ENCODE data around the gene MTHFSD.

Gene MTHFSD

GRCh38 chr16:86500708-86501510 lies 54.1 kb downstream of the MTHFSD start:
- Histone ChIP-seq H3K27me3 (peaks cover 100% of the 10 kb centered on the region), H3K4me3 (ENCODE audit: low read depth in 1 of 2, low read length in 1 of 2) (no peak overlapping the region), H3K27ac (no peak overlapping the region), H3K36me3 (no peaks in the 10 kb centered on the region), H3K4me1 (ENCODE audit: control insufficient read depth in 1 of 2, insufficient read depth in 1 of 2, low read depth in 1 of 2, low read length in 1 of 2) (no peaks in the 10 kb centered on the region), H3K9me3 (no peaks in the 10 kb centered on the region)
- no peak for TF ChIP-seq CTCF (IDR thresholded peaks at IDR 0.05)

GRCh38 chr16:86499889-86500707 lies 54.9 kb downstream of the MTHFSD start:
- Histone ChIP-seq H3K27me3 (peaks cover 100% of the 10 kb centered on the region), H3K9me3 (no peaks in the 10 kb centered on the region), H3K4me3 (ENCODE audit: low read depth in 1 of 2, low read length in 1 of 2) (no peak overlapping the region), H3K36me3 (no peaks in the 10 kb centered on the region), H3K27ac (no peak overlapping the region), H3K4me1 (ENCODE audit: control insufficient read depth in 1 of 2, insufficient read depth in 1 of 2, low read depth in 1 of 2, low read length in 1 of 2) (no peaks in the 10 kb centered on the region)
- no peak for TF ChIP-seq CTCF (IDR thresholded peaks at IDR 0.05)

GRCh38 chr16:86499440-86499786 lies 55.6 kb downstream of the MTHFSD start:
- no peak overlapping the region for H3K27ac ChIP-seq
- H3K27me3 ChIP-seq = peaks cover 100% of the 10 kb centered on the region
- no peak for TF ChIP-seq CTCF (IDR thresholded peaks at IDR 0.05)
- H3K4me1 ChIP-seq (ENCODE audit: control insufficient read depth in 1 of 2, insufficient read depth in 1 of 2, low read depth in 1 of 2, low read length in 1 of 2) = no peaks in the 10 kb centered on the region
- H3K36me3 ChIP-seq = no peaks in the 10 kb centered on the region
- H3K4me3 ChIP-seq (ENCODE audit: low read depth in 1 of 2, low read length in 1 of 2) = no peak overlapping the region
- no peaks in the 10 kb centered on the region for H3K9me3 ChIP-seq

GRCh38 chr16:86498671-86499439 lies 56.2 kb downstream of the MTHFSD start:
- Histone ChIP-seq H3K4me1 (ENCODE audit: control insufficient read depth in 1 of 2, insufficient read depth in 1 of 2, low read depth in 1 of 2, low read length in 1 of 2) (no peaks in the 10 kb centered on the region), H3K4me3 (ENCODE audit: low read depth in 1 of 2, low read length in 1 of 2) (no peak overlapping the region), H3K9me3 (no peaks in the 10 kb centered on the region), H3K27ac (no peak overlapping the region), H3K36me3 (no peaks in the 10 kb centered on the region), H3K27me3 (peaks cover 100% of the 10 kb centered on the region)
- no peak for TF ChIP-seq CTCF (IDR thresholded peaks at IDR 0.05)

- Histone ChIP-seq H3K4me3 (ENCODE audit: low read depth in 1 of 2, low read length in 1 of 2) (no peak overlapping the region), H3K36me3 (no peaks in the 10 kb centered on the region), H3K27ac (no peak overlapping the region), H3K9me3 (no peaks in the 10 kb centered on the region), H3K4me1 (ENCODE audit: control insufficient read depth in 1 of 2, insufficient read depth in 1 of 2, low read depth in 1 of 2, low read length in 1 of 2) (no peaks in the 10 kb centered on the region), H3K27me3 (peaks cover 100% of the 10 kb centered on the region)
- TF ChIP-seq CTCF (IDR thresholded peaks at IDR 0.05) = no peak
These were observed 56.8 kb downstream of the MTHFSD start for GRCh38 chr16:86498155-86498670.

Measured in neutrophil (primary cell).